Activated CD4-positive, CD25-positive, alpha-beta regulatory T cell treated with anti-CD3 and anti-CD28 coated beads, Interleukin-2, amount 50 U/mL, for 16 hours (primary cell): ENCODE results near the gene DCAF6.

Experiments used
- DNase-seq: peaks from one replicate; pipeline ENCODE4 v3.0.0-alpha.2; 2020; ENCODE audit warnings: low read depth, low spot score

The DCAF6 gene

GRCh38 chr1:168084396-168085231, 148.1 kb downstream of the DCAF6 start:
- DNase-seq, result peak; percentile 17

GRCh38 chr1:168085401-168085872, 149.0 kb downstream of the DCAF6 start:
- no peak for DNase-seq

- DNase-seq, result no peak
These were observed 150.0 kb downstream of the DCAF6 start for GRCh38 chr1:168086438-168086837.

GRCh38 chr1:168087696-168088095, 151.2 kb downstream of the DCAF6 start:
- no peak for DNase-seq

GRCh38 chr1:168088511-168089325, 152.2 kb downstream of the DCAF6 start:
- DNase-seq, result no peak

GRCh38 chr1:168089326-168089978, 153.0 kb downstream of the DCAF6 start:
- DNase-seq, result no peak

GRCh38 chr1:168089979-168090337, 153.5 kb downstream of the DCAF6 start:
- DNase-seq, result no peak

GRCh38 chr1:168090395-168090794, 153.9 kb downstream of the DCAF6 start:
- DNase-seq, result no peak

GRCh38 chr1:168091063-168091462, 154.6 kb downstream of the DCAF6 start:
- DNase-seq, result no peak

- DNase-seq, result no peak
These were observed 155.5 kb downstream of the DCAF6 start for GRCh38 chr1:168091720-168092550.

GRCh38 chr1:168092566-168093355, 156.3 kb downstream of the DCAF6 start:
- DNase-seq, result no peak

- DNase-seq, result no peak
These were observed 157.1 kb downstream of the DCAF6 start for GRCh38 chr1:168093616-168094015.

GRCh38 chr1:168095476-168095875, 159.0 kb downstream of the DCAF6 start:
- DNase-seq, result no peak

- DNase-seq, result no peak
These were observed 160.0 kb downstream of the DCAF6 start for GRCh38 chr1:168096296-168097165.

GRCh38 chr1:168097921-168098528, 161.5 kb downstream of the DCAF6 start:
- DNase-seq, result no peak

- DNase-seq, result no peak
These were observed 162.2 kb downstream of the DCAF6 start for GRCh38 chr1:168098534-168099320.

GRCh38 chr1:168099337-168099801, 162.9 kb downstream of the DCAF6 start:
- no peak for DNase-seq
